ENCODE measurements around the gene HOXA7.

Gene HOXA7

GRCh38 chr7:27115221-27116026 is 41.1 kb downstream of the HOXA7 start:
- no peaks in the 10 kb centered on the region for H3K36me3 ChIP-seq (ENCODE audit: control insufficient read depth, insufficient read depth, low read length)
- no peaks in the 10 kb centered on the region for H3K9me3 ChIP-seq (ENCODE audit: control insufficient read depth, low read length)
- H3K27me3 ChIP-seq (replicated peaks; ENCODE audit: control insufficient read depth, insufficient read depth, low read length, poor library complexity, severe bottlenecking) = peaks cover 8% of the 10 kb centered on the region
- no peak overlapping the region for H3K27ac ChIP-seq (ENCODE audit: insufficient read depth, low read length, poor library complexity, severe bottlenecking)
- DNase-seq = no peak
- H3K4me1 ChIP-seq (ENCODE audit: control insufficient read depth, insufficient read depth, low read length, poor library complexity, severe bottlenecking) = no peaks in the 10 kb centered on the region
- no peak overlapping the region for H3K4me3 ChIP-seq (ENCODE audit: insufficient read depth, low read depth, low read length, poor library complexity, severe bottlenecking)

- H3K27ac ChIP-seq (ENCODE audit: insufficient read depth, low read length, poor library complexity, severe bottlenecking) = no peak overlapping the region
- H3K4me1 ChIP-seq (ENCODE audit: control insufficient read depth, insufficient read depth, low read length, poor library complexity, severe bottlenecking) = no peaks in the 10 kb centered on the region
- H3K4me3 ChIP-seq (ENCODE audit: insufficient read depth, low read depth, low read length, poor library complexity, severe bottlenecking) = no peak overlapping the region
- no peaks in the 10 kb centered on the region for H3K36me3 ChIP-seq (ENCODE audit: control insufficient read depth, insufficient read depth, low read length)
- DNase-seq = no peak
- no peaks in the 10 kb centered on the region for H3K9me3 ChIP-seq (ENCODE audit: control insufficient read depth, low read length)
- H3K27me3 ChIP-seq (replicated peaks; ENCODE audit: control insufficient read depth, insufficient read depth, low read length, poor library complexity, severe bottlenecking) = peaks cover 8% of the 10 kb centered on the region
These were observed 41.6 kb downstream of the HOXA7 start for GRCh38 chr7:27114881-27115220.

- H3K27ac ChIP-seq (ENCODE audit: insufficient read depth, low read length, poor library complexity, severe bottlenecking) = no peak overlapping the region
- H3K36me3 ChIP-seq (ENCODE audit: control insufficient read depth, insufficient read depth, low read length) = no peaks in the 10 kb centered on the region
- H3K4me1 ChIP-seq (ENCODE audit: control insufficient read depth, insufficient read depth, low read length, poor library complexity, severe bottlenecking) = no peaks in the 10 kb centered on the region
- H3K9me3 ChIP-seq (ENCODE audit: control insufficient read depth, low read length) = no peaks in the 10 kb centered on the region
- DNase-seq = no peak
- H3K4me3 ChIP-seq (ENCODE audit: insufficient read depth, low read depth, low read length, poor library complexity, severe bottlenecking) = no peak overlapping the region
- peaks cover 8% of the 10 kb centered on the region for H3K27me3 ChIP-seq (replicated peaks; ENCODE audit: control insufficient read depth, insufficient read depth, low read length, poor library complexity, severe bottlenecking)
These were observed 42.3 kb downstream of the HOXA7 start for GRCh38 chr7:27113991-27114769.

- no peaks in the 10 kb centered on the region for H3K9me3 ChIP-seq (ENCODE audit: control insufficient read depth, low read length)
- H3K27me3 ChIP-seq (replicated peaks; ENCODE audit: control insufficient read depth, insufficient read depth, low read length, poor library complexity, severe bottlenecking) = peaks cover 8% of the 10 kb centered on the region
- H3K4me1 ChIP-seq (ENCODE audit: control insufficient read depth, insufficient read depth, low read length, poor library complexity, severe bottlenecking) = no peaks in the 10 kb centered on the region
- H3K27ac ChIP-seq (ENCODE audit: insufficient read depth, low read length, poor library complexity, severe bottlenecking) = no peak overlapping the region
- H3K36me3 ChIP-seq (ENCODE audit: control insufficient read depth, insufficient read depth, low read length) = no peaks in the 10 kb centered on the region
- no peak for DNase-seq
- no peak overlapping the region for H3K4me3 ChIP-seq (ENCODE audit: insufficient read depth, low read depth, low read length, poor library complexity, severe bottlenecking)
These were observed 43.2 kb downstream of the HOXA7 start for GRCh38 chr7:27112955-27113949.

GRCh38 chr7:27112361-27112760 is 44.1 kb downstream of the HOXA7 start:
- H3K9me3 ChIP-seq (ENCODE audit: control insufficient read depth, low read length) = no peaks in the 10 kb centered on the region
- H3K4me1 ChIP-seq (ENCODE audit: control insufficient read depth, insufficient read depth, low read length, poor library complexity, severe bottlenecking) = no peaks in the 10 kb centered on the region
- peaks cover 8% of the 10 kb centered on the region for H3K27me3 ChIP-seq (replicated peaks; ENCODE audit: control insufficient read depth, insufficient read depth, low read length, poor library complexity, severe bottlenecking)
- H3K36me3 ChIP-seq (ENCODE audit: control insufficient read depth, insufficient read depth, low read length) = no peaks in the 10 kb centered on the region
- no peak overlapping the region for H3K4me3 ChIP-seq (ENCODE audit: insufficient read depth, low read depth, low read length, poor library complexity, severe bottlenecking)
- no peak for DNase-seq
- H3K27ac ChIP-seq (ENCODE audit: insufficient read depth, low read length, poor library complexity, severe bottlenecking) = no peak overlapping the region

- H3K4me3 ChIP-seq (ENCODE audit: insufficient read depth, low read depth, low read length, poor library complexity, severe bottlenecking) = no peak overlapping the region
- no peak for DNase-seq
- no peaks in the 10 kb centered on the region for H3K36me3 ChIP-seq (ENCODE audit: control insufficient read depth, insufficient read depth, low read length)
- peaks cover 8% of the 10 kb centered on the region for H3K27me3 ChIP-seq (replicated peaks; ENCODE audit: control insufficient read depth, insufficient read depth, low read length, poor library complexity, severe bottlenecking)
- no peaks in the 10 kb centered on the region for H3K9me3 ChIP-seq (ENCODE audit: control insufficient read depth, low read length)
- no peaks in the 10 kb centered on the region for H3K4me1 ChIP-seq (ENCODE audit: control insufficient read depth, insufficient read depth, low read length, poor library complexity, severe bottlenecking)
- no peak overlapping the region for H3K27ac ChIP-seq (ENCODE audit: insufficient read depth, low read length, poor library complexity, severe bottlenecking)
These were observed 44.7 kb downstream of the HOXA7 start for GRCh38 chr7:27111751-27112277.

GRCh38 chr7:27111042-27111750 is 45.3 kb downstream of the HOXA7 start:
- Histone ChIP-seq H3K4me1 (ENCODE audit: control insufficient read depth, insufficient read depth, low read length, poor library complexity, severe bottlenecking) (no peaks in the 10 kb centered on the region), H3K4me3 (ENCODE audit: insufficient read depth, low read depth, low read length, poor library complexity, severe bottlenecking) (no peak overlapping the region)

GRCh38 chr7:27110186-27111031 is 46.1 kb downstream of the HOXA7 start:
- Histone ChIP-seq H3K4me1 (ENCODE audit: control insufficient read depth, insufficient read depth, low read length, poor library complexity, severe bottlenecking) (no peaks in the 10 kb centered on the region), H3K27me3 (replicated peaks; ENCODE audit: control insufficient read depth, insufficient read depth, low read length, poor library complexity, severe bottlenecking) (no peaks in the 10 kb centered on the region), H3K9me3 (ENCODE audit: control insufficient read depth, low read length) (no peaks in the 10 kb centered on the region), H3K4me3 (ENCODE audit: insufficient read depth, low read depth, low read length, poor library complexity, severe bottlenecking) (no peak overlapping the region), H3K27ac (ENCODE audit: insufficient read depth, low read length, poor library complexity, severe bottlenecking) (no peak overlapping the region), H3K36me3 (ENCODE audit: control insufficient read depth, insufficient read depth, low read length) (no peaks in the 10 kb centered on the region)
- no peak for DNase-seq

More at GRCh38 chr7:27111042-27111750, 45.3 kb downstream of the HOXA7 start:
- peaks cover 3% of the 10 kb centered on the region for H3K27me3 ChIP-seq (replicated peaks; ENCODE audit: control insufficient read depth, insufficient read depth, low read length, poor library complexity, severe bottlenecking)
- no peak for DNase-seq
- H3K27ac ChIP-seq (ENCODE audit: insufficient read depth, low read length, poor library complexity, severe bottlenecking) = no peak overlapping the region
- H3K36me3 ChIP-seq (ENCODE audit: control insufficient read depth, insufficient read depth, low read length) = no peaks in the 10 kb centered on the region
- no peaks in the 10 kb centered on the region for H3K9me3 ChIP-seq (ENCODE audit: control insufficient read depth, low read length)

All from effector memory CD4-positive, alpha-beta T cell (primary cell).